Stimulated activated CD8-positive, alpha-beta memory T cell treated with anti-CD3 and anti-CD28 coated beads, Interleukin-2, amount 100 ng/mL, for 48 hours (primary cell): ENCODE measurements around the gene RALGDS.
A peak's percentile ranks its signal among the peaks of the same experiment; 100 is the strongest.
"Not testable (repeated sequence)": the region's sequence is repeated elsewhere in the genome, so short reads cannot be mapped to it uniquely, and the experiment has no call there.

Experiments
- DNase-seq, 2 donors: peaks; one replicate each; pipeline ENCODE4 v3.0.0-alpha.2; 2020; ENCODE audit warnings: low read depth in 2 of 2

RALGDS gene

DNA sequence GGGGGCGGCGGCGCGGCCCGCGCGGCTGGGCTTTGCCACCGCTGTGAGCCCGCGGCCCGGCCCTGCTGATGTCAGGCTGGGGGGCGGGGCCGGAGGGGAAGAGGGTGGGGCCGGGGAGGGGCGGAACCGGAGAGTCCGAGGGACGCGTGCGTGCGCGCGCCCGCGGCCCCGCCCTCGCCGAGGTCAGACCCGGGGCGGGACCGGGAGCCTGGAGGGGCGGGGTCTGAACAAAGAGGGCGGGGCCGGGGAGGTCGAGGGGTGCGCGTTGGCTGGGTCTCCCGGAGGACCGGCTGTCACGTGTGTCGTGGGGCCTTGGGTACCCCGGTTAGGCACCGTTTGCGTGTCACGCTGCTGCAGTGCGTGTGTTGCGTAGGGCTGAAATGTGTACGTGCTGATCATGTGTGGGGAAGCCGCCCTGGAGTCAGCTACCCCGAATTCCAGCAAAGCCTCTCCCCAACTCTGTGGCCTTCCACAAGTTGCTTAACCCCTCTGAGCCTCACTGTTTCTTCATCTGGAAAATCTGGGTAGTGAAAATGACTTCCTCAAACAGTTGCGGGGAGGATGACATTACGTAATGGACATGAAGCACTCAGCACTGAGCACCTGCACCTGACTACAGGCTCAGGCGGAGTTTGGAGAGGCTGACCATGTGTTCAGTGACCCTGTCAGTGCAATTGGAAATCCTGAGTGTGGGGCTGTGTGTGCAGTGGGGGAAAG lies at the start of gene RALGDS:
Gene RALGDS (minus strand): TSS at position 43 of the 717 bp plus-strand sequence. CDS start 86 bp downstream, outside the sequence.
- DNase-seq: peak; percentile 89

- no peak for DNase-seq
Observed at GRCh38 chr9:133170716-133171115, 49.7 kb upstream of the RALGDS start.

DNA sequence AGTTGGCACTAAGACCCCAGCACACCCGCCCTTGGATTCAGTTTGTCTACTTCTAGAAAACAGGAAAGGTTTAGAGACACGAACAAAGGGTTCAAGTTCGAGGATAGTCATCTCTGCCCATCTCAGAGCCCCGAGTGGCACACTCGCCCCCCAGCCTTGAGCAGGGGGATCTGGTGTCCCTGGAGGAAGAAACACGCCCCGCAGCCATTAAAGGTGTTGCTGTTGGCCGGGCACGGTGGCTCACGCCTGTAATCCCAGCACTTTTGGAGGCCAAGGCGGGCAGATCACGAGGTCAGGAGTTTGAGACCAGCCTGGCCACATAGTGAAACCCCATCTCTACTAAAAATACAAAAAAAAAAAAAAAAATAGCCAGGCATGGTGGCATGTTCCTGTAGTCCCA lies 48.6 kb upstream of the RALGDS start:
- DNase-seq: not testable (repeated sequence)

GRCh38 chr9:133169102-133169501 lies 48.1 kb upstream of the RALGDS start:
- DNase-seq: no peak

GRCh38 chr9:133168432-133168831 lies 47.4 kb upstream of the RALGDS start:
- no peak for DNase-seq

DNA sequence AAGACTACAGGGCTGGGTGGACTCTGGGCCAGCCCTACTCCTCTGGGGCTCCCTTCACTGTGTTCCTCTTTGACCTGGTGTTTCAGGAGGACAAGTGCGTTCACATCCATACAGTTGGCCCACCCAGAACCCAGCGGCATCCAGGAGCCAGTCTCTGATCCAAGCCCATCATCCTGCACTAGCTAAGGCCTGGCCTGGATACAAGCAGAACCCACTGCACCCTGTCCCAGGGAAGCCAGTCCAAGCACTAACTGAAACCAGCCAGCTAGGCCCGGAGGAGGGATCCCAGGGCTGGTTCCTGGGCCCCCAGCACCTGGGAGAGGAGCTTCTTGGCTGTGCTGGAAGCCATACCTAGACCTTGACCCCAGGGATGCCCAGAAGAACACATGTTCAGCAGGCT lies 46.7 kb upstream of the RALGDS start:
- DNase-seq: no peak

DNA sequence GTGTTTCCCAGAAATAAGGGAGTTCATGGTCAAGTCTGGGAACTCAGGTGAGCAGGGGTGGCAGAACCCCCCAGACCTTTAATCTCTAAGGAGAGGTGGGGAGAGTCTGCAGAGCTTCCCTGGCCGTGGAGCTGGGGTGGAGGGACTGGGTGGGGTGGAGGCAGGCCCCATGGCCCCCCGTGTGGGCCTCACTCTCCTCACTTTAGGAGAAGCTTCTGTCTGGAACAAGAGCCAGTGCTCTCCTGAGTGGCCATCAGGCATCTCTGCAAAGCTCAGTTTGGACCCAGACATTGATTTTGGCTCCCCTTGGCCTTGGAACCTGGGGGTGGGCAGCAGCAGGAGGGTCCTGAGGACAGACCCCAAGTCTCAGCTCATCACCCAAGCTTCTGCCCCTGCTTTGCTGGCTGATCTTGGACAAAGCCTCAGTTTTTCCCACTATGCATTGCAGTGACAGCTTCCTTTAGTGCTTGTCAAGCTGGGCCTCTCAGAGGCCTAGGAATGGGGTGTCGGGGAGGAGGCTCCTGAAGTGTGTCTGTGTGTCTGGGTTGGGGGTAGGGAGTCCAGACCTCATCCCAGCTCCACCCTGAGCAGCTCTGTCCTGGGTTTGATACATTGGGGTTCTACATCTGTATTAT lies 46.2 kb upstream of the RALGDS start:
- DNase-seq: no peak

- no peak for DNase-seq
Observed at GRCh38 chr9:133166392-133166791, 45.4 kb upstream of the RALGDS start.

GRCh38 chr9:133165452-133165730 lies 44.4 kb upstream of the RALGDS start:
- DNase-seq: no peak

DNA sequence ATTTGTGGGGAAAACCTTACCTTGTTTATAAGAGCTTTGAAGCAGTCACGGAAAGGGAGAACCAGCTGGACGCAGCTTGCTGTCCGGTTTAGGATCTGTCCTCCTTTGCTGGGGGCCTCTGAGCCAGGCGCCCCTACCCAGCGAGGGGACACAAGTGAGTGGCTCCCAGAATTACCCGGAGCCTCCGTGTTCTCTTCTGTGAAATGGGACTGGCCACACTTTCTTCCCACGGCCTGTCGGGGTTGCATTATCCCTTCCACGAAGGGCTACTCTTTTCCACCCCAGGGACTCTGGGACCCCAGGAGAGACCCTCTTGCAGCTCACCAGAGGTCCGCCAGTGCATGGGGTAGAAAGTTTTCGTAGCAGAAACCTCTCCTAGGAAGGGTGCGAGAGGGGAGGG lies 43.2 kb upstream of the RALGDS start:
- DNase-seq: no peak

DNA sequence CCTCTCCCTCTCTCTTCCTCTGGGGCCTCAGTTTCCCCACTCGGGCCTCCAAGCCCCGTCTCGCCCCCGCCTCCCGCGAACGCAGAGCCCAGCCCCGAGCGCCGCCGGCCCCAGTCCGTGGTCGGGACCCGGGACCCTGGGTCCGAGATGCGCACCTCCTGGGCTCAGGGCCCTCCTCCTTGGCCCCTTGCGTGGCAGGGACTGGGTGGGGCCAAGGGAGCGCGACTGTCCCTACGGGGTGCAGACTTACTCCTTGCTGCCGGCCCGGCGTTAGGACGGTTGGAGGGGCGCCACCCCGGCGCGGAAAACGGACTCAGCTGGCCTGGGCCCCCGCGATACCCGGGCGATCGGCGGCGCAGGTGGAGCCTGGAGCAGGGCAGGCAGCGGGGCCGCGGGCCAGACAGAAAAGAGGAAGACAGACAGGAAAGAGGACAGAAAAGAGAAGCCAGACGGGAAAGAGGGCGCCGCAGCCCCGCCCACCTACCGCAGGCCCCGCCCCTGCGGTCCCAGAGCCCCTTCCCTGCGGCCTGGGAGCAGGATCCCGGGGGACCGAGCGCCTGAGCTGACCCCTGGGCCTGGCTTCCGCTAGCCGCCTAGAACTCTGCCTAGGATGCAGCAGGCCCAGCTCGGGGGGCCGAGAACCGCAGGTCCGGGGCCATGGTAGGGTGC lies 42.6 kb upstream of the RALGDS start, which contains the start of gene GBGT1:
Gene GBGT1 (minus strand): TSS at position 411 of the 669 bp plus-strand sequence. CDS start 1,502 bp downstream, outside the sequence.
- no peak for DNase-seq

DNA sequence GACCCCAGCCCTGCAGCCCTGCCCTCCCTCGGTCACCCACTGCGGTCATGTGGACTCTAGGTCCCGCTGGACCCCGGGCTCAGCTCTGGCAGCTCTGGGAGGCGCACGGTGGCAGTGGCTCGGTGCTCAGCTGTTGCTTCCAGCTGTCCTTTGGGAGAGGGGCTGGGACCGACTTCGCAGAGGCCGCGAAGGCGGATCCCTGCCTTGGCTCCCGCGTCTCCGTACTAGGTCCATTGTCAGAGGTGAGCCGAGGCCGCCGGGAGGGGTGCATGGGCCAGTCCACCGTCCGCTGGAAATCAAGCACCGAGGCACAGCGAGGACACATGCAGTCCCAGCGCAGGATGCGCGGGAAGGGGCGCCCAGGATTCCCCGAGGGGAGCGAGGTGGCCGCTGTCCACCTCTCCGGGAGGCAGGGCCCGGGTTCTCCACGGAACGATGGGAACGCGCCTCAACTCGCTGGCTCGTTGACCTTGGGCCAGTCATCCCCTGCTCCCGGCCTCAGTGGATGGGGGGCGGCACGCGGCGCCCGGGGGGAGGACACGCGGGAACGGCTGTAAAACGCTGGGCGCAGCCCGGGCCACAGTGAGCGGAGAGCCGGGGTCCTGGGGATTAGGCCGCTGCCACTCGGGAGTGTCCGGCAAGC lies 41.9 kb upstream of the RALGDS start:
- DNase-seq: no peak

DNA sequence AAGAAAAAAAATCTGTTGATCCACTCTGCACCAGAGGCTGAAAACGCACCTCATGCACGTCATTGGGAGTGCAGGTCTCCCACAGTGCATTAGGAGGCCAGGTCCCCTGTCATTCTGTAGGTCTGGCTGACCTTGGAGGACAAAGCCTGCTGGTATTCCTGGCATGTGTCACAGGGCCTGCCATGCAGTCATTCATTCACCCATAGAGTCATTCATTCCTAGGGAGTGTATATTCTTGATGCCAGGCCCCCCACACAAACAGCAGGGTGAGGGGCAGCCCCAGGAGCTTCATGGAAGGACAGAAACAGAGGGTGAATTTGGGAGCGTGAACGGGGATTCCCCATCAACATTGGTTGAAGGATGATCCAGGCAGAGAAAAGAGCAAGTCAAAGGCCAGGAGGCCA lies 40.5 kb upstream of the RALGDS start:
- DNase-seq: no peak

DNA sequence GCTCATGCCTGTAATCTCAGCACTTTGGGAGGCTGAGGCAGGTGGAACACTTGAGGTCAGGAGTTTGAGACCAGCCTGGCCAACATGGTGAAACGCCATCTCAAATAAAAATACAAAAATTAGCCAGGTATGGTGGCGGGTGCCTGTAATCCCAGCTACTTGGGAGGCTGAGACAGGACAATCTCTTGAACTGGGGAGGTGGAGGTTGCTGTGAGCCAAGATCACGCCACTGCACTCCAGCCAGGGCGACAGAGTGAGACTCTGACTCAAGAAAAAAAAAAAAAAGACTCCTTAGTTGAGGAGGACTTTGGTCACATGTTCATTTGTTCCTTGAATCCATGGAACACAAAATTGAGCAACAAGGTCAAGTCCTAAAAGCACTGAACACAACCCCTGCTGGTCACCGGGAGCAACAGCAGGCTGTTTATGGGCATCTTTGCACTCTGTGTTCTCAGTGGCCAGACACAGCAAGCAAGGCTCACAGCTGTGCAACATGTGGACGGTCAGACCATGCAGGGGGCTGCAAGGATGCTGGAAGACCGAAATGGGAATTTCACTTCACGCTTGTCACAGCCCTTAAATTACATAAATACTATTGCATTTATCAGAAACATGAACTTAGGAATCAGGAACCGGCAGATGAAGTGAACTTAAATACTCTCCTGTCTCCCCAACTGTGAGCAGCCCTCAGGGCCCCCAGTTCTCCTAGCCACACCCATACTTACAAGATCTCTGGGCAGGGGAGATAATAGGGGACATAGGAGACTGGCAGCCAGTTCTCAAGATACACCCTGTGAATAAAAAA lies 39.9 kb upstream of the RALGDS start:
- no peak for DNase-seq

GRCh38 chr9:133158695-133159094 lies 37.7 kb upstream of the RALGDS start:
- no peak for DNase-seq

DNA sequence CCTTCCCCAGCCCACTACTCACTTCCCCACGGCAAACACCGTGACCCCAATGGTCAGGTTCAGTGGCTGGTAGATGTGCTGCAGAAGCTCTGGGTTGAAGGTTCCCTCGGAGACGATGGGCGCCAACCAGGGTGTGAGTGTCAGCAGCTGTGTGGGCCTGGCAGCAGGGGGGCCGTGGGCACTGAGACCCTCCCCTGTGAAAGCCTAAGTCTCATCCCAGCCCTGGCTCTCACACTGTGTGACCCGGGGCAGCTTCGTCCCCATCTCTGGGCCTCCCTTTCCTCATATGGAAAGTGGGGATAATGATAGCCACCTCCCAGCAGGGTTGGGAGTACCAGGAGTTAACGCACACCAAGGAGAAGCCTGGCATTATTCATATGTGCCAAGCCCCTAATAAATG lies 34.1 kb upstream of the RALGDS start:
- no peak for DNase-seq

DNA sequence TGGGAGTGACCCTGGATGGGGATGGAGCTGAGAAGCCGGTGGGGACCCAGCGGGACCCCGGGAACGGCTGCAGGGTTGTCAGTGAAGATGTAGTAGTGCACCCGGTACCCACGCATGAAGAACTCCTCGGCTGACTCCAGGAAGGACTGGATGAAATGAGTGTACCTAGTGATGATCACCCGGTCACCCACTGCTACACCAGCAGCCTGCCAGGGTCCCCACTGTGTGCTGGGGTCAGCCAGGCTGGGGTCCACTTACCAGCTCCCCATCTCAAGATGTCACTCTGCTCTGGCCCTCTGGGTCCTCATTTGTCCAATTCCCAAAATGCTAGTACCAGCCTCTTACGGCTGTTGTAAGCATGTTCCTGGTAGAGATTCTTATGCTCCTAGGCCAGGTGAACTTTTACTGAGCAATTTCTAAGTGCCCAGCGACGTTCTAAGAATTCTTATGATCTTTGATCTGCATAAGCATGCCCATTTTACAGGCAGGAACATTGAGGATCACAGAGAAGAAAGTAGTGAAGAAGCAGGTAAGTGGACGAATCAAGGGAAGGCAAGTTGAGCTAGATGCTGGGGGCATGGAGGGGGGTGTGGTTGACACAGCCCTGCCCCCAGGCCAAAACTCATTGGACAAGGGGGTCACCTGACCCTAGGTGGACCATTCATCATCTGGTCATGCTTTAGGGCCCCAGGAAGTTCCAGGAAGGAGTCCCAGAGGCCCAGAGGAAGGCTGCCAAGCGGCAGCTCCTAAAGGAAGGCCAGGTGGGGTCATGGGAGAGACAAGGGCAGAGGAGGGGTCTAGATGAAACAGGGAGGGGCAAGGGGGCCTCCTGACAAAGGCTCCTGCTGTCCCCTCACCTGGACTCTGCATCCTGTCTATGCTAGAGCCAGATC lies 33.3 kb upstream of the RALGDS start:
- DNase-seq: no peak

DNA sequence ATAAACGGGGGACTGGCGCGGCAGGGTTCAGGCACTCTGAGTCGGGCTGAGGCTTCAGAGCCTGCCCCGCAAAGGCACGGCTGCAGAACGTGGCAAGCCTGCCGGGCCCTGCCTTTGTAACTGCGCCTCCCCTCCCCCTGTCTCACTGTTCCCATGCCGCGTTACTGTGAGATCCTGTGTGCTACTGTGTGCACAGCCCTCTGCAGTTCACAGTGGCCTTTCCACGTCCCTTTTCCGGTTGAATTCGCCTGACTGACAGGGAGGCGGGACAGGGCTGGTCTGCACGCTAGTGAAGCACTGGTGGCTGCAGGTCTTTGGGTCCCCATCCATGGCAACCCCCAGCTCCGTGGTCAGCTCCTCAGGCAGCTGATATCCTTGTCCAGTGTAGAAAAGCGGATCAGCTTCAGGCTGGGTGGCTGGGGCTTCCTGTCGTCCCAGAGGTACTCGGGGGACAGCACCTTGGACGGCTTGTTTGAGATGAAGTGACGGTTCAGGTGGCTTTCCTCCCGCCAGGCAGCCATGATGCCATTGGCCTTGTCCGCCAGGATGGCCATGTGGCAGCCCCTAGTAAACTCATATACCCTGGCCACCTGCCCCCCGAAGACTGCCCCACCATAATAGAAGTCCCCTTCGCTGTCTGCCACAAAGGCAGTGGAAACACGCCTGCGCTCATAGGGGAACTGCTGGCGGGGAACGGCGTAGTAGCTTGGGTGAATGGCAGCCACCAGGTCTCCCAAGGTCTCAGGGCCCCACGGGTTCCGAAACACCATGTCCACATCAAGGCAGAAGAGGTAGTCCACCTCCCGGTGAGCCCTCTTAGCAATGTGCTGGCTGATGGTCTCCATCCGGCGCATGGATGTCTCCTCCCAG lies 32.4 kb upstream of the RALGDS start:
- no peak for DNase-seq

GRCh38 chr9:133151601-133152525 lies 30.8 kb upstream of the RALGDS start:
- no peak for DNase-seq
